ENCODE data around the gene NPPA.

DNA sequence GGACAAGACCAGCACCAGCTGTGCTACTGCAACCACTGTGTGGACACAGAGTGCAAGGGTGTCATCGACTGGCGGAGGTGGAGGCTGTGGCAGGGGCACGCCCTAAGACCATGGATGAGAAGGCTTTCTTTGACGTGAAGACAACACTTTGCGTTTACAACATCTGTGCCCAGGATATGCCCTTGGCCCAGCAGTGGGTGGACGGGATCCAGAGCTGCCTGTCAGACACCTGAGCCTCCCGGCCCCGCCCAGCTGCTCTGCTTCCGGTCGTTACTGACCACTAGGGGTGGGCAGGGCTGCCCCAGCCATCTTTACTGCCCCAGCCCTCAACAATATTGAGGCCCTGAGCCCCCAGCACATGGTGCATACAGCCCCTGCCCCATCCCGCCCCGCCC lies 32.6 kb upstream of the NPPA start:
- TF ChIP-seq, protein P1, sequence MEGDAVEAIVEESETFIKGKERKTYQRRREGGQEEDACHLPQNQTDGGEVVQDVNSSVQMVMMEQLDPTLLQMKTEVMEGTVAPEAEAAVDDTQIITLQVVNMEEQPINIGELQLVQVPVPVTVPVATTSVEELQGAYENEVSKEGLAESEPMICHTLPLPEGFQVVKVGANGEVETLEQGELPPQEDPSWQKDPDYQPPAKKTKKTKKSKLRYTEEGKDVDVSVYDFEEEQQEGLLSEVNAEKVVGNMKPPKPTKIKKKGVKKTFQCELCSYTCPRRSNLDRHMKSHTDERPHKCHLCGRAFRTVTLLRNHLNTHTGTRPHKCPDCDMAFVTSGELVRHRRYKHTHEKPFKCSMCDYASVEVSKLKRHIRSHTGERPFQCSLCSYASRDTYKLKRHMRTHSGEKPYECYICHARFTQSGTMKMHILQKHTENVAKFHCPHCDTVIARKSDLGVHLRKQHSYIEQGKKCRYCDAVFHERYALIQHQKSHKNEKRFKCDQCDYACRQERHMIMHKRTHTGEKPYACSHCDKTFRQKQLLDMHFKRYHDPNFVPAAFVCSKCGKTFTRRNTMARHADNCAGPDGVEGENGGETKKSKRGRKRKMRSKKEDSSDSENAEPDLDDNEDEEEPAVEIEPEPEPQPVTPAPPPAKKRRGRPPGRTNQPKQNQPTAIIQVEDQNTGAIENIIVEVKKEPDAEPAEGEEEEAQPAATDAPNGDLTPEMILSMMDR (conservative IDR thresholded peaks at IDR 0.05; ENCODE audit: low read length), result no peak
- TF ChIP-seq EZH2phosphoT487 (IDR thresholded peaks at IDR 0.05; ENCODE audit: borderline replicate concordance, low read depth, low read length), result no peak
